NCI-H1105 treated with DMSO at 0.1 percent for 48 hours (cell line): Measurements from ENCODE around the gene TENT4A.

ENCODE experiments used
- DNase-seq: peaks from one replicate; lab custom pipeline; 2025; lab: John Stamatoyannopoulos, UW

The TENT4A gene

DNA sequence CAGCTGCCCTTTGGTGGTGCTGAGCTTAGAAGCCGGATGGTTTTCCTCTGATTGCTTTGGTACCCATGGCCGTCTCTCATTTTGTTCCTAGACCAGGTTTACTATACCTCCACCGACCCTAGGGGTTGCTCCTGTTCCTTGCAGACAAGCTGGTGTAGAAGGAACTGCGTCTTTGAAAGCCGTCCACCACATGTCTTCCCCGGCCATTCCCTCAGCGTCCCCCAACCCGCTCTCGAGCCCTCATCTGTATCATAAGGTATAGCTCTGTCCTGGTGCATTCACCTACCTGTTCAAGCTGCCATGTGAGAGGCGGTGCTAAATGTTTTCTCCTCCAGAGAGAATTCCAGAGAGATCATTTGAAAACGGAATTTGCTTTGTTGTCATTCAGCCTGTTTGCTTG, 39.5 kb downstream of the TENT4A start:
- no peak for DNase-seq

DNA sequence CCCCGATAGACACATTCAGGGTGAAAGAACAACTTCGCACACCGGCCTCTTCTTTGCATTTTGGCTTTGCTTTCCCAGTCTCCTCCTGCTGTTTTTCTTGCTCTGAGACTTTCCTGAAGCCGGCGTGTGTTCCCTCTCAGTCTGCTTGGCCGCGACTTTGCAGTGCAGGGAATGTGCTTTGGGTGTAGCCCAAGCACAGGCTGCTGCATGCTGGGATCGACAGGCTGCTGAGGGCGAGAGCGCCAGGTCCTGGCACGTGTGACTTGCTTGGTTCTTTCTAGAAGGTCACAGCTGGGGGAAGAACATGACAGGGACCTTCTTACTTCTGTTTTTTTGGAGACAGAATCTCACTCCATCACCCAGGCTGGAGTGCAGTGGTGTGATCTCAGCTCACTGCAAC, 40.6 kb downstream of the TENT4A start:
- DNase-seq, result no peak

DNA sequence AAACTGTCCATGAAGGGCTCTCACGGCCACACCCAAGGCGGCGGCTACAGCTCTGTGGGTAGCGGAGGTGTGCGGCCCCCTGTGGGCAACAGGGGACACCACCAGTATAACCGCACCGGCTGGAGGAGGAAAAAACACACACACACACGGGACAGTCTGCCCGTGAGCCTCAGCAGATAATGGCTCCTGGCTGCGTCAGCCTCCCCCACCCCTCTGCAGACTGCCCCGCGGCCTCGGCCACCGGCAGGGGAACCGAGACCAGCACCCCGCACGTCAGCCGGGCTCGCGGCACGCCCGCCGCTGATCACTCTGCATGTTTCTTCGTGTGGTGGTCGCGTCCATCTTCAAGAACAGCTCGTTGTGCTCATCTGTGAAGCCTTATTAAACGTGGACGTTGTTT, 41.5 kb downstream of the TENT4A start:
- DNase-seq, result no peak

DNA sequence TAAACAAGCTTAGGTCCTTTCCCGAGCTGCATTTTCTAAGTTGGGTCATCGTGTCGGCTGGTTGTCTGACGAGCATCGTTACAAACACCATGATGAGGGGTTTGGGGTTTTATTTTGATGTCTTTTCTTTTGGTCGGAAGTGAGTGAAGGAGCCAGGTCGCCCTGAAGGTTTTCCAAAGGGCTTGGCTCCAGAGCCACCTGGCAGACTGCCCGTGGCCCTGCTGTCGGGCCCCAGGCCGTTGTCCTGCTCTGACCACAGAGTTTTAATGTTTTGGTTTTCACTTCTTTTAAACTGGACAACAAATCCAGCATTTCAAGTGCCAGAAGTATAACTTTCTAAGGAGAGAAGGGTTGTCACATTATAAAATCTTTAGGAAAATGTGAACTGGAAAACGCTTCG, 42.3 kb downstream of the TENT4A start:
- no peak for DNase-seq

DNA sequence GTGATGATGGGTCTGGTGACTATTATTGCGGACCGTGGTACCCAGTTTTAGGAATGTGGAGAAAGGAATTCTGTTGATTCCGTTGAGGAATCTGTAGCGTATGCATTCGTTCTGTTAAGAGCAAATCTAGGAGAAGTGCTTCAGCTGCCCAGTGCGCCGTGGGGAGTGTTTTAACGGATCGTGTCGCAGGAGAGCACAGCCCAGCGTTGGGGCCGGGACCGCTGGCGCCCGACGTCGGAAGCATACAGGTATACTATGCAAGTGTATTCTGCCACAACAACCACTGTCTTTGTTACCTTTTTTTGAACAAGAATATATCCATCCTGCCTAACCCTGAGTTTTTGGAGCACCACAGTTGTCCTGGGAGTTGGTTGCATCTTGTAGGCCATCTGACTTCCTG, 42.7 kb downstream of the TENT4A start:
- no peak for DNase-seq

DNA sequence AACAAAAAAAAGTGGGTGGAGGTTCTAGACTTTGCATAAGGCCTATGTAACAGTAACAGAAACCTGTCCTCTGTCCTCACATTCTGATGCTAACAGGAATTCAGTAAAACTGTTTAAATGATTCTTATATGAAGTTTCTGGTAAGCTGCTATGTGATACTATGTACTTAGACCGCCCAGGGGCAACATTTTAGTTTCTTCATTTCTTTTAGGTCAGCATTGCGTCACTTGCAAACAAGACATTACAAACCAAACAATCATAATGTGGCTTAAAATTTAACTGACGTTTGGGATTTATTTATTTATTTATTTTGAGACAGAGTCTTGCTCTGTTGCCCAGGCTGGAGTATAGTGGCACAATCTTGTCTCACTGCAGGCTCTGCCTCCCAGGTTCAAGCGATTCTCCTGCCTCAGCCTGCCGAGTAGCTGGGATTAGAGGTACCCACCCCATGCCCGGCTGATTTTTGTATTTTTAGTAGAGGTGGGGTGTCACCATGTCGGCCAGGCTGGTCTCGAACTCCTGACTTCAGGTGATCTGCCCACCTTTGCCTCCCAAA, 44.3 kb downstream of the TENT4A start:
- DNase-seq, result no peak

DNA sequence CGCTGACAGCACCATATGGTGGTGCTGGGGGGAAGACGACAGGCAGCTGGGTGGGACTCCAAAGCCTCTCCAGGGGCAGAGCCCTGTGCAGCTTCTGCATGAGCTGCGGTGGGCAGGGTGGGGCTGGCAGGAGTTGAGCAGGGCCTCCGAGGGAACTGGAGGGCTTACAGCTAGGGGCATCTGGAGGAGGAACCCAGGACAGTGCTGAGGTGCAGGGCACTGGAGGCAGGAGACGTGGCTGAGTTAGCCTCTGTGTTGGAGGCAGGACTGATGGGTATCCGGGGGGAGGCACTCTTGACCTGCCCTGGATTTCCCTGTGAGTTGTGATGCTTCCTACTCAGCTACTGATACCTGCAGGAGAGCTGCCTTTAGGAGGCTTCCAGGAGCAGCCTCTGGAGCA, 45.0 kb downstream of the TENT4A start:
- DNase-seq, result no peak

DNA sequence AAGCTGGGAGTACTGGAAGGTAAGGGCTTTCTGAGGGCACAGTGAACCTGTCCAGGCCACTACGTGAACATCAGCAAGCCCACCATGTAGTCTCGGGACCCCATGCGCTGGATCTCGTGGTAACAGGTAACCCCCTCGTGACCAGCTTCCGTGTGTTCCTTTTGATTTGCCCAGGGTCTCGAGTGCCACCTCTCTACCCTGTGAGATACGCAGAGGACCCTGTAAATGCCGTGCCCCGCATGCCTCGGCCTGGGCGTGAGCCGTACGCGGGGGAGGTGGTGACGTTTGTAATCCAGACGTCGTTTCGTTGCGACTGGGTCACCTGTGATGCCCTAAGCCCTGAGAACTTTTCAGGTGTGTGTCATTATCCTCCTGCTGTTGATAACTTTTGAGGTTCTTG, 45.5 kb downstream of the TENT4A start:
- DNase-seq, result no peak

DNA sequence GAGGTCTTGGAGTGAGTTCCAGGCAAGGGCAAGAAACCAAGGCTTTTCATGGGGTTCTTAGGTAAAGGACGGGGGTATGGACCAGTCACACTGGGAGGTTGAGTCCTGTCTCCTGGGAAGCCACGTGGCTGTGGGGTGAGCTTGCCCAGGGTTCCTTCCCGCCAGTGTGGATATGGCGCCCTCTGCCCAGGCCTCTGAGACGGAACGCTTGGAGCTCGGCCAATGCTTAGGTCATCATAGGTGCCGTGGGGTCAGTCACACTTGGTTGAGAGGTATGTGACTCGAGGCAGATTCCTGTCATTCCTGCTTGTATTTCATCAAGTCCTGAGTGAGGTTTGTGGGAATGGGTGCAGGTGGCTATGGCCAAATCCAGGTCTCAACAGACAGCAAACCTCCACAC, 46.2 kb downstream of the TENT4A start:
- DNase-seq, result no peak

DNA sequence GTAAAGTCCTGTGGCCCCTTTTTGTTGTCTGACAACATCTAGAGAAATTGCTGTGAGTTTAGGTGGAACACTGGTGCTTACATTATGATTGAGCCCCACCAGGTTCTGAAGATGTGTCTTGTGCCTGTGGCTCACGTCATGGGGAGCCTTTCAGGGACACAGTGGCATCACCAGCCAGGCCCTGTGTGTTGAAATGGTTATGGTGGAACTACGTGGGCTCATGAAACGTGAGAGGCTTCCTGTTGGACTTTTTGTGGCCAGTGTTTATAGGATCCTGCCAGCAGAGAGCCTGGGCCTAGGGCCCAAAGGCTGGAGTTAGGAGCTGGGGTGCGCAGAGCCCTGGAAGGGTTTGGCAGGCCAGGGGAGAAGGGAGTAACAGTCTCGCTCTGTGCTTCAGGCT, 46.8 kb downstream of the TENT4A start:
- DNase-seq, result no peak

DNA sequence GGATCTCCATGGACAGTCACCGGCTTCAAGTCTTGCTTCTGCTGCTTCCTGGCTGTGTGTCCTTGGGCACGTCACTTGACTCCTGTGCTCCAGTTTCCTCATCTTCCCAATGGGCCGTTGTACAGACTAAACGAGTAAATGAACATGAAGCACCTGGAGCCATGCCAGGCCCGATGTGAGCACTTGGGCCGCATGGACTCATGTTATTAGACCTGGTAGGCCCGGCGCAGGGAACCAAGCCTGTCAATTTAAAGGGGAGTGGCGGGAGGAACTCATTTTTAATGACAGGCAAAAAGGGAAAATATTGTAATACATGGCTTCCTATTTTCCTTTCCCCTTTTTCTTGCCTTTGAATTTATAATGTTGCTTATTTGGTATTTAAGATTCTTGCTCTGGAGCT, 47.5 kb downstream of the TENT4A start:
- no peak for DNase-seq

DNA sequence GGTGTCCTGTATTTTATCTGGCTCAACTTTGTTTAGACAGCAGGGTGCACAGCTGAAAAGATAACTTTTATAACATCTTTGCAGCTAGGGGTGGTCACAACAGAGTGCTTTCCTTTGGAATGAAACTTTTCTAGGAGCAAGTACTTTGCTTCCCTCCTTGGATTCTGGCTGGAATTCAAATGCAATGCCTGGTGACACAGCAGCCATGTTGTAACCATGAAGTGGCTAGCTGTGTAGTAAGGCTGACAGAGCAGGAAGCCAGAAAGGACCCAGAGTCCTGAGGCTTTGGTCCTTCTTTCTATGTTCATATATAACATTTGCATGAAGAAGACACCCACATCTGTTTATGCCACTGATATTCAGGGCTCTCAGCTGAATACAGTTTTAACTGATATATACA, 48.1 kb downstream of the TENT4A start:
- DNase-seq, result no peak

DNA sequence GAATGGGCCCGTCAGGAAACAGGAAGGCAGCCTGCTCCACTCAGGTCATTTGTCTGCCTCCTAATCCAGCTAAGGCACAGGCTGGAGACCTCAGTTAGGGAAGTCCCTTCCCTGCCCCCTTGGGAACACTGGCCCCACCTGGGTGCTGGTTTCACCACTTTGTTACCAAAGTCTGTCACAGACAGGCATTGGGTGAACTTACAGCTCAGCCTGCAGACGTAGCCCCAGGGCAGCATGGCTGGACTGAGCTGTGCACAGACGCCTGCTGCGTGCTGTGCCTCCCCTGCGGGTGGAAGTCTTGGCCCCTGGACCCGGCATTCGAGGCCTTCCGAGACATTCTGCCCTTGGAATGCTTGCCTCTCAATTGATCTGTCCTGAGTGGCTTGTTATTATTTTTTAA, 48.9 kb downstream of the TENT4A start:
- DNase-seq, result no peak

DNA sequence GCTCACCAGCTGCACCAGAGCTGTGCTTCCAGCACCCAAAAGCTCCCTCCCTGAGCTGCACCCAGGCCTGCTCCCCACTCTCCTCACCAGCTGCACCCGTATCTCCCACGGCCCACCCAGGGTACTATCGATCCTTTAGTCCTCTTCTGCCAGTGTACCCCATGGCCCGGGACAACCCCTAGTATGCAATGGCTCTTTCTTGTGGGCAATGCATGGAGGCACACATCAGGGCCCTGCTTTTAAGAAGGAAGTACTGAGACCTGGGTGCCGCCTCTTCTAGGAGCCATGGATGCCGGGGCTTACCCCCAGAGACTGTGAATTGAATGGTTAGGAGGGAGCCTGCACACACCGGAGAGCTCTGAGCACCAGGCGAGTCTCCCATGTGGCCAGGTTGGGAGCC, 49.5 kb downstream of the TENT4A start:
- DNase-seq, result no peak

DNA sequence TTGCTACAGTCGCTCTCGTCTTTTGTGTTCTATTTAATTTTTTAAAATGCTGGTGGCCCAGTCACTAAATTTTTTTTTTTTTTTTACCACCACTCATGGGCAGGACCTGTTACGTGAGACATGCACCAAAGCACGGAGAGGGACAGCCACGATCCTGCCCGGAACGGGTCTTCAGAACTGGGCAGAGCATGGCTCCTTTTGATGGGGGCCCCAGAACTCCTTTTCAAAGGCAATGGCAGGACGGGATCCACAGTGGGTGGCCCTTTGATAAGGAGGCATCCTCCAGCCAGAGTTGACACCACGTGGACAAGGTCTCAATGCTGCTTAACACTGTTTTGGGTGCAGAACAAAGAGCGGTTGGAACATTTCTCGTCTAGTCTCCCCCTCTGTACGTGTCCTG, 50.0 kb downstream of the TENT4A start:
- DNase-seq, result no peak

DNA sequence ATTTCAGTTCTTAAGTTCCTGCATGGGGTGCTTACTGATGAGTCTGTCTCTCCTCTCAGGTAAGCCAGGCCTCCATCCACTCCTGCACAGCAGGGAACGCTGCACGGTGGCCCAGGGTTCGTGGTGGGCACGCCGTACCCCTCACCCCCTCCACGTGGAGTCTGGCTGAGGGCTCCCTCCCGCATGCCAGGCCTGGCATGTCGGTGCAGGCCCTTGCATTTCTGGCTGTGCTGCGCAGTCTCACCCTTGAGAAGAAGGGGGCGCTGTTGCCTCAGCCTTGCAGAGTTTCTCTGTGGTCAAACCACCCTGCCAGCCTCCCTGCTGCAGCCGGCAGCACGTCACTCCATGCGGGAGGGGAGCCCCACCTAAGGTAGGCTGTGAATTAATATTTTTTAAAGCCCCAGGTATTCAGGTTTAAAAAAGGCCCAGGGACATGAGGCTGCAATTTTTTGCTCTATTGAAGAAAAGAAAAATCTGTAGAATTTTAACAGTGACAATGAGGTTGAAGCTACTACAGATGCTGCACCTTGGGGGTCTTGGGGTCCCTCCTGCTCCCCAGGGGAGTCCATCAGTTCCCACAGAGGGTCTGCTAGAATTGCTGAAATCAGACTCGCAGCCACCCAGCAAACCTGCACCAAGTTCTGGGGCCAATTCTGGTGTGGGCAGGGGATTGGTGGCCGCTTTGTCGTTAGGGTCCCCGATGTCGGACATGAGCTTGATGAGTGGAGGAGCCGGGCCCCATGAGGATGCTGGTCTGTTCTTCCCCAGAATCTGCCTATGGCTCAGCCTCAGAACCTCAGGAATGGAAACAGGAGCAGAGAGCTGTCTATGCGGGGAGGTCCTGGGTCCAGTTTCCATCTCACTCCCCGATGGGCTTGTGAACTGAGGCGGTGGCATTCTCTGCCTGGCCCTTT, 52.6 kb downstream of the TENT4A start:
- DNase-seq, result peak; percentile 77

DNA sequence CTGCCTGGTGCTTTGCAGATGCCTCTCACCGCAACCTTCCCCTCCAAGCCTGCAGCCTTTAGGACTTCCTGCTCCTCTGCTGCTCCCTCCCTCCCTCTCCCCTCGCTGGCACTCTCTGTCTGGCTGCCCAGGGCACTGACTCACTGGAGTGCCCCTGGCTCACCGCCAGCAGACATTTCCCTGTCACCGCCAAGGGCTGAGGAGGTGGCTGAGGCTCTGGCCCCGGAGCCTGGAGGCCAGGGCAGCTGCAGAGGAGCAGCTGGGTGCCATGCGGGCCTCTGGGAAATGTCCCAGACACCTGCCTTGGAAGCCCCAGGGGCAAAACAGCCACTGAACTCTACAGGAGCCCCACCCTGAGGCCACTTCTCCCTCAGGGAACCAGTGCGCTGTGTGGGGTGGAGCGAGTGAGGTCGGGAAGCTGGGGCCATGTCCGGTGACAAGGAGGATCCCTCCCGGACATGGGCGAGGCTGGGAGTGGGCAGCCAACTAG, 53.4 kb downstream of the TENT4A start:
- peak; percentile 98 for DNase-seq

DNA sequence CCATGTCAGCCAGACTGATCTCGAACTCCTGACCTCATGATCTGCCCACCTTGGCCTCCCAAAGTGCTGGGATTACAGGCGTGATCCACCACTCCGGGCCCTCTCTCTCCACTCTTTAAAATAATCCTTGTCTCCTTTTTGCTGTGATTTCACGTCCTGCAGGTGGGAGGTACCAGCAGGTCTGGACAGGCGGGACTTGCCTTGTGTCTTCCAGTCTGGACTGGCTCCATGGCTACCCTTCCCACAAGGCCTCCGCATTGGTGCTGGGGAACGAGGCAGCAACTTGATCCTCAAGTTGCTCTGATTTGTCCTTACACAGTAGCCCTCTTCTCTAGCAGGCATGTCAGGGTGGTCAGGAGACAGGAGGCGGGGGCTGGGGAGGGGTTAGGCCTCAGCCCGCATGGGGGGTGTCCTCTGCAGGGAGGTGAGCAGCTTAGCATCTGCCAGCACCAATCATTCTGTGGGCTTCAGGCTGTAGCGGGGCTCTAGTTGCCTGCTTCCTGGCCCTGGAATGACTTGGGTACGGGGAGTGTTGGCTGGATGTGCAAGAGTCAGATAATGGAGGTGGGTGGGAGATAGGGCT, 54.3 kb downstream of the TENT4A start:
- DNase-seq, result no peak

DNA sequence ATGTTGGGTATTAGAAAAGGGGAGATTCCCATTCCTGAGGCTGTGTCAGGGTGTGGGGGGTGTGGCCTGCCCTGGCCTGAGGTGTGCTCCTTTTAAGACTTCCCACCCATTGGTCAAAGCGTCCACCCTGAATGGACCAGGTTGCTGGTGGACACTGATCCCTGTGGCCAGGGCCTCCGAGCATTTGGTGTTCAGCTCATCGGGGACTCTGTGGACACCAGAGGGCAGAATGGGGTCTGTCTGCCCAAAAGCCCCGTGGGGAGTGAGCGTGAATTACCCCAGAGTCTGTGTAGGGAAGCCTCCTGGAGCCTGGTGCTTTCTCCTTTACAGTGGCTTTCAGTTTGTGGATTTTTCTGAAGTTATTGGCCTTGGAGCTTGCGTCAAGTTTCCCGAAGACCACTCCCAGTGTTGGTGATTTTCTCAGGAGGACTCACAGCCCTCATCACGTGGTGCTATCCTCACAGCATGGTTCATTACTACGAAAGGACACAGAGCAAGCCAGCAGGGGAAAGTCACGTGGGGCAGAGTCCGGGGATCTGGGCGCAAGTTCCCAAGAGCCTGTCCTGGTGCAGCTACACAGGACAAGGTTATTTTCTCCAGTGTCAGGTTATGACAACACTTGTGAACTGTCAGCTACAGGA, 55.5 kb downstream of the TENT4A start:
- DNase-seq, result no peak

DNA sequence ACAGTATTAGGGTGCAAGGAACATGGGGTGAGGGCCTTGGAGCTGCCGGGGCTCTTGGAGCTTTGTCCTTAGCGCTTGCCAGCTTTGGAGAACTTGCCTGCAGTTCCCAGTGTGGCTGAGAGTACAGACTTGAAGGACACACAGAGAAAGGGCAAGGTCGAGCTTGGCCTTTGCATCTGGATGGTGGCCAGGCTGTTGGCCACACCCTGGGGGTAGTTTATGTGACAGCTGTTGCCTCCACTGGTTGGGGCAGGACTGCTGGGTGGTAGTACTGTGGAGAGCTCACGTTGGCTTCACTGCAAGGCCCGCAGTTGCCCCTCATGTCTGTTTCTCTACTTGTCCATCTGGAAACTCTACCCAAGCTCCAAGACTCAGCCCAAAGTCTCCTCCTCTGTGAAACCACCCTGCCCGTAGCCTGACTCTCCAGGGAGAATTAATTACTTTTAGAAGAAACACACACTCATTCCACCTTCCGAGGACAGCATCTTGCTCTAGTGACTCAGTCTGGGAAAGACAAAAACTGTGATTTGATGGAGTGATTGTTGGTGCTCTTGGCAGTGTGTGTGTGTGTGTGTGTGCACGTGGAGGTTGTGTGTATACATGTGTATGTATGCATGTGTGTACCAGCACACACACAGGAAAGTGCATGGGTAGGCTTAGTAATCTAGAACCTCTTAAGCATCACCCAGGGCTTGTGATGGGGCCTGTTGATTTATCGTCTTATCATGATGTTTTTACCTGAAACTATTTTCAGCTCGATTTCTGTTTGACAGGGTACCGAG, 57.8 kb downstream of the TENT4A start:
- DNase-seq, result no peak

DNA sequence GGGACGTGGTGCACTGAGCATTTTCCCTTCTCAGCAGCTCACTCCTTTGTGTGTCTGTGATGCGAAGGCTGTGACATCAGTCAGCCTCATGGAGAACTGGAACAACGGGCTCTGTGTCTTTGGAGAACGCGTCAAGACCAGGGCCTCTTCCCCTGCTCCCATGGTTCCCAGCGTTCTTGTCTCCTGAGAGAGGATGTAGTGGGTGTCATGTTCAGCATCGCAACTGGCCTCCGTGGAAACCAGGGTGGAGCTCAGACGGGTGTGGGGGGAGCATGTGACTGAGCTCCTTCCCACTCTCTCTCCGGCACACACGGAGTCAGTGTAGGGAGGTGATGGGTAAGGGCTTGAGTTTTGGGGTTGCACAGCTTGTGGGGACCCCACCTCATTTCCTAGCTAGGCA, 59.7 kb downstream of the TENT4A start:
- peak; percentile 47 for DNase-seq
